GM19035 (cell line): Measurements from ENCODE around the gene SH3YL1.

Experiments used
- ATAC-seq: cut with Tn5 transposase; IDR thresholded peaks from one replicate; pipeline ENCODE4 v1.9.1; 2021; ENCODE audit not compliant: unreplicated experiment

Gene SH3YL1

GRCh38 chr2:282371-283263 lies 18.8 kb upstream of the SH3YL1 start:
- ATAC-seq, result no peak

- ATAC-seq, result no peak
These were observed 17.5 kb upstream of the SH3YL1 start for GRCh38 chr2:281381-281780.

DNA sequence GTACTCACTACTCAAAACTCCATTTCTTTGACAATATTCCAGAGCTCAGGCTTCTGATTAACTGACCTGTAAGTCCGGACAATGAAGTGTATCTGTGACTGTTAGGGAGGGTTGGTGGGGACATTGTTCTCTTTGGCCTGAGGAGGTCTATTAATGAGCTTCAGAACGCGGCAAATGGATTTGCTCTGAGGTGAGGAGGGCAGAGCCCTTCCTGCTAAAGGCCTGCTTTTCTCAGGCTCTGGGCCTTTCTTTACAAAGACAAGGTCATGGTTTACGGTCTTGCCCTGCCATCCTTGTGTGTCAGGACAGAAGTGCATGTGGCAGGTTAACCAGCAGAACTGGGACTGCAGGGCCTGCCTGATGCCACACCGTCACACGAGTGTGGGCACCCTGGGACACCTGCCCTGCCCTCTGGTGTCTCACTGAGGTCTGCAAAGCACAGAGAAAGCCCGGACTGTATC lies 16.8 kb upstream of the SH3YL1 start:
- no peak for ATAC-seq

DNA sequence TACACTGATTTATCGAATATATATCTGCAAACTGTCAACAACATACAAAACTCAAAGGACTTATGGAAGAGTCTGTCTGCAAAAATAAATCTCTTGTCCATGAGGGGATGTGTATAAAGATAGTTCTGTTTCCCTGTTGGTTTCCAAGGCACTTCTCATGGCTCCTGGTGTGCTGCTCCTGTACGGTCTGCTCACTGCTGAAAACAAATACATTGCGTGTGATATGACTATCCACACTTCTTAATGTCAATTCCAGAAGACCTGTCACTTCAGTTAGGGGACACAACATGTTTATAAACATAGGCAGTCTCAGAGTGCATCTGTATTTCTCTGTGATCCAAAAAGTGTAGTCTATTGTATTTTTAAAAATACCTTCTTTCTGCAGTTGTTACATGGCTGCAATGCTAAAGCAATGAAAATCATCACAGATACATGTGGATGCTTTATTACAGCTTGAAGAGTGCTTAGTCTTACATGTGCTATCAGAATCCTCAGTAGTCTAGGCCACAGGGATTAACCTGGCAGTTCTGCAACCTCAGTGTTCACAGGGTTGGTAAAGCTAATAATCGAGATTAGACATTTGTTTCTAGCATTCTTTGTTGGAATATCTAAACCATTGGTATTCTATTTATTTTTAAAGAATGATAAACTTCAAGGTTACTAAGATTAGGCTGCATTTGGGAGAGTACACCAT lies 16.3 kb upstream of the SH3YL1 start:
- no peak for ATAC-seq

DNA sequence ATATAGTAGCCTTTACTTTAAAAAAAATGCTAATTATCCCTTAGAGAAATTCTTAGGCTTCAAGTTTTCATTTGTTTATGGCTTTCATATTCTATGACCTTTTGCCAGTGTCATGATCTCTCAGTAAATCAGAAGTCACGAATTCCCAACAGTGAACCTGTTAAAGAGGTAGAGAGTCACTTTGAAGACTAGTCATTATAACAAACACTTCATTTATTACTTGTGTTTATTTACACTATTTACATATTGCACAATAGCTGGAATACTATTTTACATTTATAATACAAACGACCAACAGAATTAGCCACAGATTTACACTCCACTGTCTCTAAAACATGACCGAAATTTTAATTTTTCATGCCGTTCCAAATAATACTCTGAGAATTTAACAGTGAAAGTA lies 15.5 kb upstream of the SH3YL1 start:
- no peak for ATAC-seq

GRCh38 chr2:278927-279320 lies 15.1 kb upstream of the SH3YL1 start:
- ATAC-seq, result no peak

DNA sequence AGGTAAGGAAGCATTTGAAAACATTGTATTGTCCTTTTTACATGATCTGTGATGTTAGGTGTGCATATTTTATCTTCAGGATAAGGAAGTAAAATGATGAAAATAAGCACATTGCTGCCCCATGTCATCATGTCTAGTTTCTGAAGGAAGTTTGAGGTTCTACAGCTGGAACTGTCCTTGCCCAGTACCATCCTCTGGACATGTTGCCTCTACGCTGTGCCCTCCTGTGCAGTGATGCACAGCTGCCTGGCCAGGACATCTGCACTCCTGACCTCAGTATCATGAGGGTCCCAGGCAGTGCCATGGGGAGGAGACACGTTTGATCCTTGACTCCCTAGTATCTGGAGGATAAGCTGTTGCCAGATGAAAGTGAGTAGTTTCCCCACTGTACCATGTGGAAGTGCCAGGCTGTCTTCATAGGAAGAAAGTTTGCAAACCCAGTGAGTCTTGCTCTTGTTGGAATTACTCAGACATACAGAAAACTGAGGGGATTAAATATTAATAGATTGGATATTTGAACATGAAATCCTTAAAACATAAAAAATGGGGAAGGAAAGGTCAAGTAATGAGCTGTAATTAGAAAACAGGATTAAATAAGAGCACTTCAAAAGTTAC lies 14.6 kb upstream of the SH3YL1 start:
- no peak for ATAC-seq

DNA sequence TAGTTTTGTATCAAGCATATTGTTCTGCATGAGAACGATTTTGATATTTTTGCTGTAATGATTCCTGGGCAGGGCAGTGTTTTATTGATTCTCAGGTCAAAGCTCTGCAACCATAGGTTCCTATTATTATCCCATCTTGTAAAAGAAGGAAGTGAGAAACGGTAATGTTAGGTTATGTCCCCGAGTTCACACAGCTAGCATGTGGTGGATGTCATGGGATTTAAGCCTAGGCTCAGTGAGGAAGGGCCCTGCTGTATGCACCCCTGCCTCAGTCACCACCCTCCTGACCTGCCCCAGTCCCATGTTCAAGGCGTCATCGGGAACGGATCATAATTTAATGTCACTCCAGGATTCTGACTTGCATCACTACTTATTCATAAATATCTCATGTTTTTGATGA lies 11.6 kb upstream of the SH3YL1 start:
- ATAC-seq, result peak; percentile 81

- ATAC-seq, result no peak
These were observed 10.7 kb upstream of the SH3YL1 start for GRCh38 chr2:274503-274902.

DNA sequence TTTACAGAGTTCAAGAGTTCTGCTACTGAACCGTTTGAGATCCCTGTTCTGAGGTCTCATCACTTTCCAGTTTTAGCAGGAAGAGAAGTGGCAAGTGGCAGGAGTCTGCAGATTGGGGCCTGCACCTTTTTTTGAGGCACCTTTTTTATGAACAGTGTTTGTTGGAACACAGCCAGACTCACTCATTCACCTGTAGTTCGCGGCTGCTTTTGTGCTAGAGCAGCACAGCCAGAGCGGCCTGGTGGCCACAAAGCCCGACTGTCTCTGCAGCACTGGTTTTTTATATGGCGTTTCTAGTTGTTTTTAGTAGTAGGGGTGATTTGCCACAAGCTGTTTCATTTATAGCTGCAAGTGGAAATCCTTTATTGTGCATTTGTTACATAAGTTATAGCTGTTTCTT lies 9.5 kb upstream of the SH3YL1 start:
- ATAC-seq, result no peak

GRCh38 chr2:271917-272316 lies 8.1 kb upstream of the SH3YL1 start:
- ATAC-seq, result no peak

DNA sequence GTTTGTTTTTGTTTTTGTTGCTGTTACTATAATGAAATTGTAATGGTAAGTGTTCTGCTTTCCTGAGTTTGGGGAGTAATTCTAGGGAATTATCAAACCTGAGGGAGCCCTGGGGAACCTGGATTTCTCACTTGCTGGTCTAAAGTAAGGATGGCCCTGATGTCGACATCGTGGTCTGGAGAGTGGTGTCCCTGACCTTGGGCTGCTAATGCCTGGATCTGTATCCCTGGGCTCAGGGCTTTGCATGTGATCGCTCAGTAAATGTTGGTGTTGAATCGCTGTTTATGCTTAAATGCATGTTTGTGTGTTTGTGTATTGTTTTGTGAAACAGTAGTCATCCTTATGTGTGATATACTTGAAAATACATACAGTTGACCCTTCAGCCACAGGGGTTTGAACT lies 7.0 kb upstream of the SH3YL1 start:
- no peak for ATAC-seq

DNA sequence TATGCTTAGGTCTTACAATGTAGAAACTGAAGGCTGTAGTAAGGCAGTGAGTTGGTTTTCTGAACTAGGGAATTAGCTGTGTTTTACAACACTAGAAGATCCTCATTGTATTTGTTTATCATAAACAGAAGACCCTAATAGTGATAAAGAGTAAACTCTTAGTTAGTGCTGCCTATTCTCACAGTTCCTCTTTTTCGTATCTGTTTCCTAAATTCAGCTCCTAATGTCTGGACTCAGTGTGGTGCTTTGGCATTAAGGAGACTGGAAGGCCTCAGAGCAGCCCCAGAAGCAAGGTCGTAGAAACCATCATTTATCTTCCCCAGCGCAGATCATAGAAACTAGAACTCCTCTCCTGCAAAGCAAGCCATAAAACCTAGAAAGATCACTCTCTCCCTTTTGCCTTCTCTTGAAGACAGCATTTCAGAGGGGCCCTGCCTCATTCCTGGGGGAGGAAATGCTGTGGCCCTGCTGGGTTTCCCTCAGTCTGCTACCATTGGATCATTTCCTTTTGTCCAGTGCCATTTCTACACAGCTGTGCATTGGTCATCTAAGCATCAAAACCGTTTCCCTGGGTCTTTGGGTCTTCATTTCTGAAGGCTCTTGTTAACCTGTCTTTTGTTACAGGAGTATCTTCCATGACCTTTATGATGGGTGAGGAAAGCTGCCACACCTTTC lies 5.7 kb upstream of the SH3YL1 start:
- ATAC-seq, result no peak

GRCh38 chr2:268323-268722 lies 4.5 kb upstream of the SH3YL1 start:
- ATAC-seq, result no peak

DNA sequence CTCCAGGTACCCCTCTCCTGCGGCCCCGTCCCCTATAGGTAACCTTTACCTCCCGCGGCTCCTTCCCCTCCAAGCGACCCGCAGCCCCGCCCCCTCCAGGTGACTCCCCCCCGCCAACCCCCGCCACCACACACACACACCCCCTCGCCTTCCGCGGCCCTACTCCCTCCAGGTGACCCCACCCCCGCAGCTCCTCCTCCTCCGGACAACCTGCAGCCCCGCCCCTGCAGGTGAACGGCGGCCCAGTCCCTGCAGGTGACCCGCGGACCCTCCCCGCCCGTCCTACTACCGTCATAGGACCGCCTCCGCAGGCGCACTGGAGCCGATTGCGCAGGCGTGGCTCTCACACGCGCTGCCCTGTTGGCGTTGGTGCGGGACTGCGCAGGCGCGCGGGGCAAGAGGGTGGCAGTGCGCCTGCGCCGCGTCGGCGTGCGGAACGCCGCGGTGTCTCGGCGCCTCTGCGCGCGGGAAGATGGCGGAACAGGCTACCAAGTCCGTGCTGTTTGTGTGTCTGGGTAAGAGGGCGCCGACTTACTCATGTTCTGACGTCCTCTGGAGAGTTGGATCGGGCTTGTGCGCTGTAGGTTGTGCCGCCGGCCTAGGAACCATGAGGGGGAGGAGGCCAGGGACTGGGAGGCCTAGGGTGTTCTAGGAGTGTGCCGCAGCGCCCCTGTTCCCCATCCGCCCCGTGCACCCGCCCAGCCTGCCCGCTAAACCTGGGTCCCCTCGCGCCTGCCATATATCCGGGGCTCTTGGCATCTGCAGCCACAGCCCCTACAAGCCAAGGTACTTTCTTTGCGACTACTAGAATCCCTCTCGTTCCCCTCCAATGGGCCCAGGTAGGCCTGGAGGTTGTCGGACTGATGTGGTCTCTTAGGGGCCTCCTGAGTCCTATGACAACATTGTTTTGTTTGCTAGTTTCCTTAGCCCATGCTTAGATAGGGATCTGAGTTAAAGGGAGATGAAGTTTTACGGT lies 949 bp upstream of the SH3YL1 start, which contains the start of gene ACP1:
TSS of gene ACP1 (plus strand) at position 455 of the 976 bp plus-strand sequence. CDS start at position 473, 18 bp downstream.
- ATAC-seq, result peak; percentile 88

DNA sequence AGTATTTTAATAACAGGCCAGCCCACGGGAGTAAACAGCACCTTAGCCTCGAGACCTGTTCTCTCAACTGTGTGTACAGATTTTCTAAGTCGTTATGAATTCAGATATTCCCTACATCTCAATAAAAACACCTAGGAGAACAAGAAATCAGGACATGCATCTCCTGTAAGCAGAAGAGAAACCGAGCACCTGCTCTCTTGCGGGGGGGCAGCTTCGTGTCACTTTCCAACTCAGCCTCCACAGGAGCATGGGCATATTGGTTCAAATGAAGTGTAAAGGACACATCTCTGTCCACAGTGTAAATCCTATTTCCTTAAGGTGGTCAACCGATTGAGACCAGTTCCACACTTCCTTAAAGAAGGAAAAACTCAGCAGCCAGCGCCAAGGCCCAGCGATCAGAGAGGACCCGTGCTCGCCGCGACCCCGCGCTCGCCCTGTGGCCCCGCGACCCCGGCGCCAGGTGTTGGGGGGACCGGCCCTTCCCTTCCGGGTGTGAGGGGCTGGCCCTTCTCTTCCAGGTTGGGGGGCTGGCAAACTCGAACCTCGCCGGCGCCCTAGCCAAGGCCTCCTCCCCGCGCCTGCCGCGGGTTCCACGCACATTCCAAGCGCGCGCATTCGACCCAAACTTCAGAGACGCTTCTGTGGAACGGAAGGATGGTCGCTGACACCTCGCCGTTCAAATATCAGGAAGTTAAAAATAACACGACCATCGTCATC lies 652 bp downstream of the SH3YL1 start:
- no peak for ATAC-seq

DNA sequence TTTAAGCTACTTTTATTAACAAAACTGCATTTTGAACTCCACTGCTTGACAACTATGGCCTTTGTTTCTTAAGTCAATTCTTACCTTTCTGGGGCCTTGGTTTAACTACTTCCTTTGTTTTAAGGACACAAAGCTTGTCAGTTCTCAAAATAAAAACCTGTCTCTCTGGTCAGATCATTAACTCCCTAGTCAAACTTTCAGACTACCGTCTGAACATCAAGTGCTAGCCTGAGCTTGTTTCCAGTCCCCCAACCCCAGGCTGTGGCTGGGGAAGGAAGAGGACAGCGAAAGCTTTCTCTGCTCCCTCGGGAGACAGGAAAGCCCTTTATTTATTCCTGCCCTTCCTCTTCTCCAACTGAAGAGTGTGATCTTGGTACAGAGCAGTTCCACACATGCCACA lies 1.7 kb downstream of the SH3YL1 start:
- ATAC-seq, result no peak

- ATAC-seq, result no peak
These were observed 3.2 kb downstream of the SH3YL1 start for GRCh38 chr2:260507-261161.

GRCh38 chr2:259789-260331 lies 4.0 kb downstream of the SH3YL1 start:
- ATAC-seq, result no peak
